Ishikawa (cell line): Measurements from ENCODE around the gene CCDC192.

Source experiments
- EP300 ChIP-seq: IDR thresholded peaks from 2 replicates; pipeline ENCODE4 v1.6.1; 2012; ENCODE audit warnings: borderline replicate concordance
- RAD21 ChIP-seq: IDR thresholded peaks from 2 replicates; pipeline ENCODE4 v1.6.1; 2012; ENCODE audit warnings: low read depth
- REST ChIP-seq: IDR thresholded peaks from 2 replicates; pipeline ENCODE4 v1.6.1; 2012; ENCODE audit warnings: low read depth, mild to moderate bottlenecking
- TEAD4 ChIP-seq: IDR thresholded peaks from 2 replicates; pipeline ENCODE4 v1.6.1; 2012
- ZBTB7A ChIP-seq: IDR thresholded peaks from 2 replicates; pipeline ENCODE4 v1.6.1; 2012; ENCODE audit warnings: low read depth

- TF ChIP-seq REST (no peak), RAD21 (no peak), ZBTB7A (no peak), EP300 (no peak), TEAD4 (no peak)
Observed at GRCh38 chr5:127683008-127683407, 20.2 kb upstream of the CCDC192 start.
